Stimulated activated CD4-positive, alpha-beta T cell treated with anti-CD3 and anti-CD28 coated beads, Interleukin-4, amount 100 ng/mL, for 4 hours (primary cell): ENCODE measurements around the gene ATP1A3.
"Not testable (repeated sequence)": the region's sequence is repeated elsewhere in the genome, so short reads cannot be mapped to it uniquely, and the experiment has no call there.

Experiments
- DNase-seq, 2 experiments: peaks; one replicate each; pipeline ENCODE4 v3.0.0-alpha.2; 2020

The ATP1A3 gene

GRCh38 chr19:41944336-41944735, 49.7 kb downstream of the ATP1A3 start:
- DNase-seq: no peak

GRCh38 chr19:41941410-41942202, 52.4 kb downstream of the ATP1A3 start:
- DNase-seq: no peak

GRCh38 chr19:41940731-41941409, 53.2 kb downstream of the ATP1A3 start:
- no peak for DNase-seq

- DNase-seq: peak; percentile 56 to 68
Observed at GRCh38 chr19:41939861-41940730, 53.9 kb downstream of the ATP1A3 start.

GRCh38 chr19:41939209-41939608, 54.8 kb downstream of the ATP1A3 start:
- not testable (repeated sequence) for DNase-seq

- no peak for DNase-seq
Observed at GRCh38 chr19:41937525-41938468, 56.2 kb downstream of the ATP1A3 start.

GRCh38 chr19:41936961-41937360, 57.1 kb downstream of the ATP1A3 start:
- DNase-seq: no peak

- DNase-seq: no peak
Observed at GRCh38 chr19:41936416-41936850, 57.6 kb downstream of the ATP1A3 start.

GRCh38 chr19:41935760-41936415, 58.1 kb downstream of the ATP1A3 start:
- DNase-seq: no peak

- peak; percentile 67 to 71 for DNase-seq
Observed at GRCh38 chr19:41934849-41935374, 59.1 kb downstream of the ATP1A3 start.

- DNase-seq: no peak
Observed at GRCh38 chr19:41933693-41934426, 60.2 kb downstream of the ATP1A3 start.

GRCh38 chr19:41932720-41933332, 61.2 kb downstream of the ATP1A3 start:
- no peak for DNase-seq

GRCh38 chr19:41932259-41932719, 61.7 kb downstream of the ATP1A3 start:
- no peak for DNase-seq

- no peak for DNase-seq
Observed at GRCh38 chr19:41930926-41931592, 63.0 kb downstream of the ATP1A3 start.

- DNase-seq: no peak
Observed at GRCh38 chr19:41930322-41930722, 63.7 kb downstream of the ATP1A3 start.

- DNase-seq: no peak
Observed at GRCh38 chr19:41929536-41930071, 64.4 kb downstream of the ATP1A3 start.

- peak in 1 of 2 experiments; percentile 43 for DNase-seq
Observed at GRCh38 chr19:41928754-41929535, 65.1 kb downstream of the ATP1A3 start.

- peak in 1 of 2 experiments; percentile 60 for DNase-seq
Observed at GRCh38 chr19:41928221-41928683, 65.8 kb downstream of the ATP1A3 start, which contains the start of gene ERFL. TSS of gene ERFL (minus strand) at chr19:41928449. CDS start at chr19:41912919, 15,530 bp downstream.
